ENCODE results near the gene CNOT4.

- TF ChIP-seq CTCF (IDR thresholded peaks at IDR 0.05 in 8 of 11, conservative IDR thresholded peaks at IDR 0.05 in 3 of 11) (no peak), POLR2A (IDR thresholded peaks at IDR 0.05) (no peak), POLR2AphosphoS5 (IDR thresholded peaks at IDR 0.05) (no peak)
These were observed 132.7 kb downstream of the CNOT4 start for GRCh38 chr7:135377171-135377570.

Measured in spleen (tissue), 7 donors.